Nephron progenitor cell (in vitro differentiated cells): Measurements from ENCODE around the gene BCL11B.

Experiments
- DNase-seq: peaks from one replicate; pipeline ENCODE4 v3.0.0; 2021
- H3K27ac Mint-ChIP-seq: 2 replicates; pipeline ENCODE4 v1.8.0; 2021; ENCODE audit warnings: mild to moderate bottlenecking, moderate library complexity, mixed read lengths
- H3K27me3 Mint-ChIP-seq: 2 replicates; pipeline ENCODE4 v1.8.0; 2021; ENCODE audit warnings: mild to moderate bottlenecking, low read depth, mixed read lengths; ENCODE audit not compliant: poor library complexity
- H3K36me3 Mint-ChIP-seq: 2 replicates; pipeline ENCODE4 v1.8.0; 2021; ENCODE audit warnings: low read depth, mixed read lengths
- H3K4me1 Mint-ChIP-seq: 2 replicates; pipeline ENCODE4 v1.8.0; 2021; ENCODE audit warnings: mixed read lengths
- H3K4me3 Mint-ChIP-seq: 2 replicates; pipeline ENCODE4 v1.8.0; 2021; ENCODE audit warnings: mild to moderate bottlenecking, moderate library complexity, mixed read lengths
- H3K9me3 Mint-ChIP-seq: 2 replicates; pipeline ENCODE4 v1.8.0; 2021; ENCODE audit warnings: mild to moderate bottlenecking, moderate library complexity, mixed read lengths
- TF ChIP-seq, protein P1 (sequence below): fragments of 200-600 bp; sonication (generic); IDR thresholded peaks from 2 replicates; pipeline ENCODE4 v1.5.0; 2021; ENCODE audit warnings: antibody characterized with exemption

Gene BCL11B

DNA sequence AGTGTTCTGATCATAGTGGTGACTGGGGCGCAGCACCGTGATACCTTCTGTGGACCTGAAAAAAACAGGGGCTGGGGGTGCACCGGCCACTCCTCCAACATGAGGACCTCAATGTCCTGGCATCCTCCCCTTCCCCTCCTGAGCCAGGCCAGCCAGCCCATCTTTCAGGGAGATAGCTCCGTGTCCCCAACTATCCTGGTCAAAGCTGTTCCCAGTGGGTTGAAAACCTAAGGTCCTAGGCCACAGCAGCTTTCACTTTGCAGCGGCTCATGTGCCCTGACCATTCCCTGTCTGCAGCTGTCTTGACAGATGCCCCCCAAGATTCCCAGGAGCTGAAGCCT lies 75.7 kb downstream of the BCL11B start:
- H3K27ac Mint-ChIP-seq, result no peak overlapping the region
- no peaks in the 10 kb centered on the region for H3K36me3 Mint-ChIP-seq
- DNase-seq, result no peak
- no peaks in the 10 kb centered on the region for H3K9me3 Mint-ChIP-seq
- peaks cover 16% of the 10 kb centered on the region for H3K27me3 Mint-ChIP-seq
- H3K4me1 Mint-ChIP-seq, result peaks cover 35% of the 10 kb centered on the region
- H3K4me3 Mint-ChIP-seq, result no peak overlapping the region
- TF ChIP-seq, protein P1, sequence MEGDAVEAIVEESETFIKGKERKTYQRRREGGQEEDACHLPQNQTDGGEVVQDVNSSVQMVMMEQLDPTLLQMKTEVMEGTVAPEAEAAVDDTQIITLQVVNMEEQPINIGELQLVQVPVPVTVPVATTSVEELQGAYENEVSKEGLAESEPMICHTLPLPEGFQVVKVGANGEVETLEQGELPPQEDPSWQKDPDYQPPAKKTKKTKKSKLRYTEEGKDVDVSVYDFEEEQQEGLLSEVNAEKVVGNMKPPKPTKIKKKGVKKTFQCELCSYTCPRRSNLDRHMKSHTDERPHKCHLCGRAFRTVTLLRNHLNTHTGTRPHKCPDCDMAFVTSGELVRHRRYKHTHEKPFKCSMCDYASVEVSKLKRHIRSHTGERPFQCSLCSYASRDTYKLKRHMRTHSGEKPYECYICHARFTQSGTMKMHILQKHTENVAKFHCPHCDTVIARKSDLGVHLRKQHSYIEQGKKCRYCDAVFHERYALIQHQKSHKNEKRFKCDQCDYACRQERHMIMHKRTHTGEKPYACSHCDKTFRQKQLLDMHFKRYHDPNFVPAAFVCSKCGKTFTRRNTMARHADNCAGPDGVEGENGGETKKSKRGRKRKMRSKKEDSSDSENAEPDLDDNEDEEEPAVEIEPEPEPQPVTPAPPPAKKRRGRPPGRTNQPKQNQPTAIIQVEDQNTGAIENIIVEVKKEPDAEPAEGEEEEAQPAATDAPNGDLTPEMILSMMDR, result no peak

DNA sequence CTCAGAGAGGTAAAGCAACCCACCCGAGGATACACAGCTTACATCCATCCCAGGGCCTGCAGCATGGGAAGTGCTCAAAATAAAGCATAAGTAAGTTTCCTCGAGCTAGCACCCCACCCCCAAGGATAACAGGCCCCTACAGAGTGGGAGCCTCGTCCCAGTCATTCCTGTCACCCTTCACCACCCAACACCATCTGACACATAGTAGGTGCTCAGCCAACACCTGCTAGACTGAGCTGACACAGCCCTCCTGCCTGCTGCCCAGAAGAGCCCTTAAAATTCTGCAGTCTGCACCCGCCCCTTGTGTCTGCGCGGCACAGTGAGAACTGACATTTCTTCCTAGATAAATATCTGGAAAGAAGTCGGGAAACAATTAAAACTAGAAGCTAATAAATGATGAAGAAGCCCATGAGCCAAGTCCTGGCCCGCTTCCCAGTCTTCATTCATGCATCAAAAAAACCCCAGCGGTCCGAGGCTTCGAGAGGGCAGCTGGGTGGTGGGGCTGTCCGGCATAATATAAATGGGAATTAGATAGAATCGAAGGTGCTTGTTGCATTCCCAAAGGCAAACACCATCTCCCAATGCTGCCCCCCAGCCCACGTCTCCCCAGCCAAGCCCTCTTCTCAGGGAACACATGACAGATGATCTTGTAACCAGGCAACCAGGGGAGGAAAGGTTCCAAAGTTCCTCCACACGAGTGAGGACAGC lies 76.2 kb downstream of the BCL11B start:
- TF ChIP-seq, protein P1, result no peak
- Mint-ChIP-seq H3K4me1 (peaks cover 35% of the 10 kb centered on the region), H3K9me3 (no peaks in the 10 kb centered on the region), H3K4me3 (no peak overlapping the region), H3K27me3 (peaks cover 20% of the 10 kb centered on the region), H3K27ac (no peak overlapping the region), H3K36me3 (no peaks in the 10 kb centered on the region)
- no peak for DNase-seq

DNA sequence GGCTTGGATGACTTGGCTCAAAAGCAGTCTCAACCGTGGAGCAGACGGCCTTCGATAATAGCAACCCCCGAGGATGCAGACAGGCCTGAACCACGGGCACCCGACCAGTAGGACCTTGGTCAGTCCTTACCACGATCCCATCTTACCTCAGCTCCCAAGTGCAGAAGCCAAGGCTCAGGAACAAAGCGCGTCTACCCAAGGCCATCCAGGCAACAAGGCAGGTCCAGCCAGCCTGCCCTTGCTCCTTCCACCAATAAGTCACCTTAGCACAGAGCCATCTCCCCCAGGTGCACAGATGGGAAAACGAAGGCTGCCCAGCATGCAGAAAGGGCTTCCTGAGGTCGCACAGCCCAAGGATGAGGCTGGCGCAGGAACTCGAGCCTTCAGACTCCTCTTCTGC lies 77.3 kb downstream of the BCL11B start:
- DNase-seq, result no peak
- no peaks in the 10 kb centered on the region for H3K36me3 Mint-ChIP-seq
- H3K9me3 Mint-ChIP-seq, result no peaks in the 10 kb centered on the region
- TF ChIP-seq, protein P1, result no peak
- H3K4me3 Mint-ChIP-seq, result no peak overlapping the region
- peaks cover 17% of the 10 kb centered on the region for H3K27me3 Mint-ChIP-seq
- H3K4me1 Mint-ChIP-seq, result peaks cover 32% of the 10 kb centered on the region
- H3K27ac Mint-ChIP-seq, result peak overlapping the region; percentile 45

DNA sequence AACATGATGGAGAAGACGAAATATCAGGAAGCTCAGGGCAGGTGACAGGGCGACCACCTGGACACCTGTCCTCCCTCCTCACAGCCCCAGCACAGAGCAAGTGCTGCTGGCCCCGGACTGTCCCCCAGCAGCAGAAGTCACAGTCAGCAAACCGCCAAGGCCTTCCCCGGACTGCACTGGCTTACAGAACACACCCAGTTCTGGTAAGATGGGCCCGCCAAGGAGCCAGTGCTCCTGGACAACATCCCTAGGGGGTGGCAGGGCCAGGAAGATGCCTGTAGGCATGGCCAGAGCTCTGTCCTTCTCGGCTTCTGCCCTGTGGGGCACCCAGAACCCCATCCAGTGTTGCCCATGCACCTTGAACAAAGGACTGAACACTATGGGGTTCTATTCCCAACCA lies 77.9 kb downstream of the BCL11B start:
- H3K4me3 Mint-ChIP-seq, result no peak overlapping the region
- H3K27me3 Mint-ChIP-seq, result peaks cover 17% of the 10 kb centered on the region
- peaks cover 32% of the 10 kb centered on the region for H3K4me1 Mint-ChIP-seq
- no peak for DNase-seq
- TF ChIP-seq, protein P1, result no peak
- no peak overlapping the region for H3K27ac Mint-ChIP-seq
- H3K9me3 Mint-ChIP-seq, result no peaks in the 10 kb centered on the region
- no peaks in the 10 kb centered on the region for H3K36me3 Mint-ChIP-seq

DNA sequence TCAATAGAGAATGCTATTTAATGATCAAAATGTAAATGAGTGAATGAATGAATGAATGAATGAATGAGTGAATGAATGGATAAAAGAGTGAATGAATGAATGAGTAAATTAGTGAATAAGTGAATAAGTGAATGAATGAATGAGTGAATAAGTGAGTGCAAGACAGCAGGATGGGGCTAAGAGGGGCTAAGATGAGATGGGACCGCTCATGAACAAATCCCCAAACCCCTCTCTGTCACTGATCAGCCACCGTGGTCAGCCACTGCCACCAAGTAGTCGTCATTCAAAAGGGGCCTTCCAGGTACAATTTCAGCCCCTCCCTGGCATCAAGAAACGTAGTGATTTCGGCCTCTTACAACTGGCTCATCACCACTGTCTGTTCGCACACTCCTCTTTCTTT lies 79.2 kb downstream of the BCL11B start:
- no peaks in the 10 kb centered on the region for H3K36me3 Mint-ChIP-seq
- H3K9me3 Mint-ChIP-seq, result no peaks in the 10 kb centered on the region
- H3K27me3 Mint-ChIP-seq, result peaks cover 20% of the 10 kb centered on the region
- peak overlapping the region; percentile 5 for H3K27ac Mint-ChIP-seq
- no peak overlapping the region for H3K4me3 Mint-ChIP-seq
- no peak for DNase-seq
- peaks cover 31% of the 10 kb centered on the region for H3K4me1 Mint-ChIP-seq
- TF ChIP-seq, protein P1, result no peak

DNA sequence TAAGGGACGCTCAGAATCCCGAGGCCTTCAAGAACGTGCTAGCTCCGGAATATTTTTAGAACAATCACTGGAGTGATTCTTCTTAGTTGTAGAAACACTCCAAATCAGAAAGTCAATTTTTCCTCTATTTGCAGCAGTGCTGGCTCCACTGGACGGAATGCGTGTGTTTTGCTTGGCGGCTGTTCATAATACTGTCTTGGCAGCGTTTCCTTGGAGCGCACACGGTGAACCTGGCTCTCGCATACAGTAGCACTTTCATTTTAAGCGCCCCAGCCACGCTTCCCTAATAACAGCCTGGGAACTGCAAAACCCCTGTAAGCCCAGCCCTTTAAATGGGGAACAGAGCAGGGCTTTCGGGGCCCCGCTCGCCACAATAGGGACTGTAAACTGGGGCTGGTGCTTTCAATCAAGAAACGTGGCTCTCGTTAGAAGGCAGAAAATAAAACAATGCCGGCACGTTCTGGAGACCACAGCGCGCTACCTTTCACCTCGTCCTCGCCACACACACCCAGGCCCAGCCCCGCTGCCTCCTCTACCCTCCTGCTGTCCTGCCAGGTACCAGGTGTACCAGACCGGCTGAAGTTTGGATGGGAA lies 79.9 kb downstream of the BCL11B start:
- Mint-ChIP-seq H3K4me3 (no peak overlapping the region), H3K27me3 (peaks cover 16% of the 10 kb centered on the region), H3K4me1 (peaks cover 31% of the 10 kb centered on the region), H3K9me3 (no peaks in the 10 kb centered on the region), H3K36me3 (no peaks in the 10 kb centered on the region), H3K27ac (no peak overlapping the region)
- TF ChIP-seq, protein P1, result no peak
- no peak for DNase-seq
